SK-N-MC (cell line): ENCODE data around the gene VPS37C.

Source experiments
- DNase-seq: peaks from one replicate; pipeline ENCODE4 v3.0.0-alpha.2; 2011; ENCODE audit warnings: low read depth, low spot score
- H3K27ac ChIP-seq: fragments of 200-600 bp; sonication (generic); 2 replicates; pipeline ENCODE4 v1.5.1; 2016; ENCODE audit warnings: mixed run types
- H3K36me3 ChIP-seq: fragments of 200-600 bp; sonication (generic); 2 replicates; pipeline ENCODE4 v1.6.1; 2017; ENCODE audit warnings: antibody characterized with exemption, low read length, mixed read lengths; ENCODE audit not compliant: insufficient read depth
- H3K4me3 ChIP-seq: fragments of 200-600 bp; sonication (generic); 2 replicates; pipeline ENCODE4 v1.5.1; 2016
- H3K9ac ChIP-seq: fragments of 200-600 bp; sonication (generic); 2 replicates; pipeline ENCODE4 v1.8.0; 2017; ENCODE audit warnings: mixed run types, mixed read lengths; ENCODE audit not compliant: insufficient read length
- H3K9me3 ChIP-seq: fragments of 200-600 bp; sonication (generic); 2 replicates; pipeline ENCODE4 v1.6.1; 2017; ENCODE audit warnings: low read depth, mild to moderate bottlenecking, antibody characterized with exemption, low read length, moderate library complexity, mixed read lengths
- EZH2 ChIP-seq: fragments of 200-600 bp; sonication (generic); IDR thresholded peaks from one replicate; pipeline ENCODE4 v1.6.1; 2017; ENCODE audit warnings: antibody characterized with exemption
- FOXP2 ChIP-seq: optimal IDR thresholded peaks from 2 replicates; pipeline ENCODE3; 2011; ENCODE audit warnings: mild to moderate bottlenecking, moderate library complexity; ENCODE audit not compliant: insufficient read depth; ENCODE audit errors: extremely low read length, control extremely low read depth
- POLR2AphosphoS5 ChIP-seq: IDR thresholded peaks from 2 replicates; pipeline ENCODE4 v1.6.1; 2012; ENCODE audit warnings: mild to moderate bottlenecking, low read depth, low read length, borderline replicate concordance

The VPS37C gene

GRCh38 chr11:61087426-61088119 is 73.7 kb downstream of the VPS37C start:
- Histone ChIP-seq H3K36me3 (no peaks in the 10 kb centered on the region), H3K27ac (no peak overlapping the region), H3K9ac (no peak overlapping the region), H3K4me3 (no peak overlapping the region), H3K9me3 (no peaks in the 10 kb centered on the region)
- TF ChIP-seq POLR2AphosphoS5 (no peak), FOXP2 (no peak)
- DNase-seq: no peak

- H3K9ac ChIP-seq: no peak overlapping the region
- TF ChIP-seq POLR2AphosphoS5 (no peak), EZH2 (no peak), FOXP2 (no peak)
- H3K36me3 ChIP-seq: no peaks in the 10 kb centered on the region
- no peaks in the 10 kb centered on the region for H3K9me3 ChIP-seq
- DNase-seq: no peak
- no peak overlapping the region for H3K27ac ChIP-seq
- H3K4me3 ChIP-seq: no peak overlapping the region
These were observed 77.6 kb downstream of the VPS37C start for GRCh38 chr11:61083601-61084147.

DNA sequence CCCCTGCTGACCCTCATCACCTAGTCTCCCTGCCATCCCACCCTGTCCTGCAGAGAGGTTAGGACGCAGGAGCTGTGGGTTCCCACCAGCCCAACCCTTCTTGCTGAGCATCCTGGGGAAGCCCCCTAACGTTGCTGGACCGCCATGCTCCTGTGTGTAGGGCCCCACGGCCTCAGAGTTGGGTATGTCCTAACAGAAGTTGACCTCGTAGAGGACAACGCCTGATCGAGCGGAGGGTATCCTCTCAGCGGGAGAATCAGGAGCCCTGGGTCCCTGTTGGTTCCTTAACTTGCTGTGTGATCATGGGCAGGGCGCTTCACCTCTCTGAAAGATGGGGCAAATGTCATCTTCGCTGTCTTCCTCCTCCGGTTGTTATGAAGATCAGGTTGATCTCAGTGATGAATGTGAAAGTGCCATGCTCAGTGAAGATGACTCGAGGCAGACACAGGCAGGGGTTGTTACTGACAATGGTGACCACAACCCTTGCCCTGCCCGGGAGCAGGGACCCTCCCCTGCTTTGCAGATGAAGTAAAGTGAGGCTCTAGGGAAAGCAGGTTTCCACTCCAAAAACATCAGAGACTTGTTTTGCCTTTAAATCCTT is 78.2 kb downstream of the VPS37C start:
- Histone ChIP-seq H3K9me3 (no peaks in the 10 kb centered on the region), H3K36me3 (no peaks in the 10 kb centered on the region), H3K9ac (no peak overlapping the region), H3K27ac (no peak overlapping the region), H3K4me3 (no peak overlapping the region)
- no peak for DNase-seq
- no peak for TF ChIP-seq FOXP2
- TF ChIP-seq POLR2AphosphoS5: no peak
- TF ChIP-seq EZH2: no peak

DNA sequence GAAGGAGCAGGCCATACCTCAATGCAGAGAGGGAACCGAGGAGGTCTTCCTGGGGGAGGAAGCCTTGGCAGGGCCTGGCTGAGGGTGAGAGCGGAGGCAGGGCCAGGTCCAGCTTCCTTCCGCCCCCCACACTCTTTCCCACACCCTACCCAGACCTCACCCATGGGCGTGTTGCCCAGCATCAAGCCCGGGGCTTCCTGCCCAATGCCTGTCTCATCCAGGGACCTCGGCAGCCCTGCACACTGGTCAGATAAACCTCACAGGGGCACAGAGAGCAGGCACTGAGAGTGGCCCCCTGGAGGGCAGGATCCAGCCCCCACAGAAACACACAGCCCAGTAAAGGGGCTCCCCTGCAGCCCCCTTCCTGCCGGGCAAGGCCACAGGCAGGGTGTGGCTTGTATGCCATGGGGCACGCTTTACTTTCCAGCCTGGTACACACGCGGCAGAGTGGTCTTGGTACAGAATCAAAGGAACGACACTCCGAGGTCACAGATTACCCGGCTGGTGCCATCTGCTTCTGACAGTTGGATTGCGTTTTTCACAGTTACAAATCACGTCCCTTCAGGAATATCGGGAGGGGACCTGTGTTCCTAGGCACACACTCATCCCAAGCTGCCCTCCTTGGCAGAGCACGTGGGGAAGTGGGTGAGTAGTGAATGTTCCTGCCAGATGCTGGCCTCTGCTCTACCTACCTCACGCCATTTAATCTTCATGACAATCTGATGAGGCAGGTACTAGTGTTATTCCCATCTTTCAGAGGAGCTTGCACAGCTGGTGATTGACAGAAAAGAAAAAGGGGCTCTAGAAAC is 79.0 kb downstream of the VPS37C start:
- H3K27ac ChIP-seq: no peak overlapping the region
- no peak overlapping the region for H3K9ac ChIP-seq
- no peak overlapping the region for H3K4me3 ChIP-seq
- no peaks in the 10 kb centered on the region for H3K36me3 ChIP-seq
- H3K9me3 ChIP-seq: no peaks in the 10 kb centered on the region
- no peak for DNase-seq
- TF ChIP-seq POLR2AphosphoS5: no peak
- no peak for TF ChIP-seq FOXP2
- TF ChIP-seq EZH2: no peak

DNA sequence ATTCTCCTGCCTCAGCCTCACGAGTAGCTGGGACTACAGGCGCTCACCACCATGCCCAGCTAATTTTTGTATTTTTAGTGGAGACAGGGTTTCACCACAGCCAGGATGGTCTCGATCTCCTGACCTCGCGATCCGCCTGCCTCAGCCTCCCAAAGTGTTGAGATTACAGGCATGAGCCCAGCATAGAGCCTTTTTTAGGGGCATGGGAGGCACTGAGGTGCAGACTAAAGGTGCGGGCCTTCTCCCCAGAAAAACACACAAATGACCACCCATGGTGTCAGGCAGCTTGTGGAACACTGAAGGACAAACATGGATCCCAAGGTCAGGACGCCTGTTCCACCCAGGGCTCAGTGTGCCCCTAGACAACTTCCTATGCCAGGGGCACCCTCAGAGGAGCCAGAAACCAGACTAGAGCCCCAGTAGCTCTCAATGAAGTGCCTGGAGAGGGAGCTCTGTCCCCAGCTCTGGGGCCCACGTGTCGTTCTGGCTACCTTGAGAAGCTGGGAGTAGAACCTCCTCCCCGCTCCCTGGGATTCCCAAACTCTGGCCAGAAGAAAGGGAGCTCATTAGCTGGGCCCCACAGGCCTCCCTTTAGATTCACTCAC is 80.1 kb downstream of the VPS37C start:
- Histone ChIP-seq H3K27ac (no peak overlapping the region), H3K9ac (no peak overlapping the region), H3K36me3 (no peaks in the 10 kb centered on the region), H3K9me3 (no peaks in the 10 kb centered on the region), H3K4me3 (no peak overlapping the region)
- no peak for DNase-seq
- TF ChIP-seq EZH2: no peak
- TF ChIP-seq POLR2AphosphoS5: no peak
- no peak for TF ChIP-seq FOXP2

- Histone ChIP-seq H3K9ac (no peak overlapping the region), H3K4me3 (no peak overlapping the region), H3K9me3 (no peaks in the 10 kb centered on the region), H3K27ac (no peak overlapping the region), H3K36me3 (no peaks in the 10 kb centered on the region)
- TF ChIP-seq EZH2 (no peak), FOXP2 (no peak), POLR2AphosphoS5 (no peak)
- DNase-seq: no peak
These were observed 80.7 kb downstream of the VPS37C start for GRCh38 chr11:61080526-61080925.
